UCSD-AML1 (cell line): ENCODE data around the gene TNNC1.

Experiments
- DNase-seq: peaks from one replicate; lab custom pipeline; 2025; ENCODE audit not compliant: unreplicated experiment; lab: John Stamatoyannopoulos, UW

The TNNC1 gene

DNA sequence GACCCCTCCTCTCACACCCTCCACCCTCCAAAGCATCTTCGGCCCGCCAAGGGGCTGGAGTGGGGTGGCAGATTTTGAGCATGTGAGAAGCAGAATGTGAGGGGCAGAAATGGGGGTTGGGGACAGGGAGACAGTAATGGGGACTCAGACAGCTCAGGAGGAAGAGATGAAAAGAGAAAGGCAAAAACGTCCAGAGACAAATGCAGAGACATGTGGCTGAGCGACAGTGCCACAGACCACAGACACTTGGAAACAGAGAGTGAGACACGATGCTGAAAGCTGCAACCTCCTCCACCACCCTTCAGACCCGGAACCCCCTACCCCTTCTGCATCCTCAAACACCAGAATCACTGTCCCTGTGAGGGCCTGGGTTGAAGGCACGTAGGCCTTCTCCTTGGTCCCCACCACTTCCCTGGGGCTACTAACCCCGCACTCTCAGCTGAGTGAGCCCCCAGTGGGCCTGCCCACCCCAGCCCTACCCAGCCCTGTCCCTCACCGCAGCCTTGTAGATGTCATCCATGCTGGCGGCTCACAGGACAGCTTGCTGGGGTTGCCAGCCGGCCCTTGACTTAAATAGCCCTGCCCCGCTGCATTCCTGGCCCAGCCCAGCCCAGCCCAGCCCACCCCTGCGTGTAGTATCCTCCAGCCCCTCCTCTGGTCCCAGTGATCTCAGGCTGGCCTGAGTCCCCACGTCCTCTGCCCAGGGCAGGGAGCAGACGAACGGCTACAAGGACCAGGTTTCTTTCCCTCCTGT is at the start of gene TNNC1:
Gene TNNC1, minus strand, starts transcription at position 546 of the 754 bp plus-strand sequence. Its CDS starts 26 bp downstream, at position 520.
- no peak for DNase-seq

DNA sequence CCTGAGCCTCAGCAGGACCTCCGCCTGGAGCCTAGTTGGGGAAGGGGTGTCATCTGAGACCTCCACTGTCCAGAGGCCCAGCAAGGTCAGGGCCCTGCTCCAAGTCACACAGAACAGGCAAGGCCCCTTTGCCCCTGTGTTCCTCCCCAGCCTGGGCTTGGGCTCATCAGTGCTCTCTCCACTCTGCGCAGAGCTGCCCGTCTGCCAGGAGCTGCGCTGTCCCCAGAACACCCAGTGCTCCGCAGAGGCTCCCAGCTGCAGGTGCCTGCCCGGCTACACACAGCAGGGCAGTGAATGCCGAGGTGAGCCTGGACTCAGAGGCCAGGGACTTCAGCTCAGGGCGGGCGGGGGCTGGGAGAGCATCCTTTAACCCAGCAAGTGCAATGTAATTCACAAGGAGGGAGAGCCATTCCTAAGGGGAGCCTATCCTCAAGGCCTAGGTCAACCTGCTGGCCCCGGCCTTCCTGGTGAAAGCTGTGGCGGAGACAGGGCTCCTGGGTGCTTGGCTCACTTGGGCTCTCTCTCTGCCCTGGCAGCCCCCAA is 49.0 kb upstream of the TNNC1 start:
- no peak for DNase-seq

DNA sequence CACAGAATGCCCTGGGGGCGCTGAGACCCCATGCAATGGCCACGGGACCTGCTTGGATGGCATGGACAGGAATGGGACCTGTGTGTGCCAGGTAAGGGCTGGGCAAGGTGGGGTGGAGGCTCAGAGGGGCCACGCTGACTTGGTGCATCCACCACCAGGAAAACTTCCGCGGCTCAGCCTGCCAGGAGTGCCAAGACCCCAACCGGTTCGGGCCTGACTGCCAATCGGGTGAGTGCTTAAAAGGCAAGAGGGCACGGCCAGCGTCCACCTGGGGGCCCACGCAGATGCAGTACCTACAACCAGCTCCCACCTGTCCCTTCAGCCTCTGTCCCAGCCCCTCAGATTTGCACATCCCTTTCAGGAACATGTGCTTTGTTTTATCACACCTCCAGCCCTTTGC is 48.2 kb upstream of the TNNC1 start:
- no peak for DNase-seq

DNA sequence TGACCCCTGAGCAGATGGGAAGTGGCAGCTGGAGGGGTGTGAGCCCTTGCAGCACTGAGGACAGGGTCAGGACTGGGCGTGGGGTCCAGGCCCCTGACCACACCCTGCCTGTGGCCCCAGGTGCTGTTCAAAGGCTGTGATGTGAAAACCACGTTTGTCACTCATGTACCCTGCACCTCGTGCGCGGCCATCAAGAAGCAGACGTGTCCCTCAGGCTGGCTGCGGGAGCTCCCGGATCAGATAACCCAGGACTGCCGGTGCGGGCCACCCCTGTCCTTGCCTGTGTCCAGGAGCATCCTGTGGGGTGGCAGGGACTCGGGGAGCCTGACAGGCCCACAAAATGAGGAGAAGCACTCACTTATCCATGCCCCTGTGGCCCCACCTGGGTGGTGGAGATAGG is 47.2 kb upstream of the TNNC1 start:
- no peak for DNase-seq

DNA sequence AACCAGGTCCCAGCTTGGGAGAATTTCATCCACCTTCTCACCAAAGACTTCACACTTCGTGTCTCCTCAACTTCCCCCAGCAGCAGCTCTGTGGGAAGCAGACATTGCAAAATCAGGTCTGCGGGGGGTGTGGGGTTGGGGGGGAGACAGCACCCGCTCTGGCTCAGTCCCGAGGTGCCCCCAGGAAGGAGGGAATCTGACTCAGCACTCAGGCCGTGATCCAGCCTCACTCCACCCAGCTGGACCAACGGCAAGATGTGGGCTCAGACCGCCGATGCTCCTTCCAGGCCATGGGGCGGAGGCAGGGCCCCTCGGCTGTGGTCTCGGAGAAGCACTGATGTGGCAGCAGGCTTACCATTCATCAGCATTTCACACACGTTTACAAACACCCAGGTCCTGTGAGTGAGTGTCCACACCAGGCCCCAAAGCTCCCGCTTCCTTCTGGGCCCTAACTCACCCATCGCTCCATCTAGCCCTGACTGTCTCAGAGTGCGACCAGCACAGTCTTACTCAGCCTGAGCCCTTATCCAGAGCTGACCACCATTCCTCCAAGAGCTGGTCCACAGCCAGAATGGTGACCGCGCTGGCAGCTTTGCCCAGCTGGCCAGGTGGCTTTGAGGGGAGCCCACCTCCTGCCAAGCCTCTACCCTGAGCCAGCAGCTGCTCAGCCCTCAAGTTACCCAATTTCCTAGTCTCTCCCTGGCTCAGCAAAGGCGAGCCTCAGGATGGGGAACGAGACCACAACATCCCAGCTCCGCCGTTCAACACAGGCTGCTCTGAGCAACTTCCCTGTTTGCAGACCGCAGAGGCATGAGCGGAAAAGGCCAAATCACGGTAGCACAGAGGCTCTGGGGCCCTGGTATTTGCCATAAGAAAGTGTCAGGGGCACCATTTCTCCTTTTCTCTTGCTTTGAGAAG is 44.6 kb upstream of the TNNC1 start:
- DNase-seq = peak; percentile 87

DNA sequence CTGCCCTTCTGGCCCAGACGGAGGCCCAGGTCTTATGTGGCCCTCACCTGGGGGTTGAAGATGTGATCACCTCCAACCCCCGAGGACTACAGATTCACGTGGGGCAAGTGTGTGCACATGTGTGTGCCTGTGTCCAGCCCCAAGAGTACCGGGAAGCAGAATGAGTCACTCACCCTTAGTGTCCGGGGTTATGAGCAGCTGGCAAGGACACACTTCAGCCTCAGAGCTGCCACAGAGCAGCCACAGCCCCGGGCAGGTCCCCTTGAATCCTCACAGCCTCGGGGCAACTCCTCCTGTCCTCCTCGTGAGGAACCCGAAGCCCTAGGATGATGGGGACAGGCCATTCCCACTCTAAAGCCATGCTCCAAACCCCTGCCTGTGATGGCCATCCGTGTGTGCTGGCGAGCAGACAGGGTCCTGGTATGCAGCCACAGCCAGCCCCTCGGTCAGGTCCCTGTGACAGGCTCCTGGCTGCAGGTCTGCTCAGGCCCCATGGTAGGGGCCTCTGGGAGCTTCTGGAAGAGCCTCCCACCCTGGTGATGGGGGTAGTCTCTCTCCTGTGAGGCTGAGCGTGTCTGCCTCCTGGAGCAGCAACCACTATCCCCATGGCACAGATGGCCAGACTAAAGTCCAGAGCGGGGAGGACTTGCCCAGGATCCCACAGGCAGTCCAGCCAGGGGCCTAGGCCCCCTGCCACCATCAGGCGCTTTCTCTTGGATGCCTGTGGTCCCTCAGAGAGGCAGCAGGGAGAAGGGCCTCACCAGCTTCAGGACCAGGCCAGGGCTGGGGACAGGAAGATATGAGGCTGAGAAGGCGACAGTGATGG is 42.1 kb upstream of the TNNC1 start:
- DNase-seq = peak; percentile 46

DNA sequence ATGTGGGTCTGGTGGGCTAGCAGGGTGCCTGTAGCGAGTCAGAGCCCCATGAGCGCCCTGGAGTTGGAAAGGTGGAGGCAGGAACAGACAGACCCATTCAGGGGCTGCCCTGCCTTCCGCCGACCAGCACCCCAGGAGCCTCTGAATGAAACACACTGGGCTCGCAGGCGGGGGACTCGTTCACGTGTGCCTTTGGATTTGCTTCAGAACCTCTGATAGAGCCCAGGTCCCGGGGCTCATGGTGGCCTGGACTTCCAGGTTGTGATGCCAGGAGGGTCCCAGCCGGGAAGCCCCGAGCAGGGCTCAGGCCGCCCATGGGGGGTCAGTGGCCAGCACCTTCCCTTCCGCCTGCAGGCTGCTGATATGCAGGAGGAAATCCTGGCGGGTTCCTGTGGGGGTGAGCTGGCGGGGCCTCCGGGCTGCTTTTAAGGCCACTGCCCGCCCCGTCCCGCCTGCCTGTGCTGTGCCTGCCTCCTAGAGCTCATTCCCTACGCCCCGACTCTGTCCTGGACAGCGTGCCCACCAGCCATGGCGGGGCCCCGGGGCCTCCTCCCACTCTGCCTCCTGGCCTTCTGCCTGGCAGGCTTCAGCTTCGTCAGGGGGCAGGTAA is 41.1 kb upstream of the TNNC1 start, which contains the start of gene STAB1:
Gene STAB1, plus strand, starts transcription at position 453 of the 610 bp plus-strand sequence. Its CDS starts 76 bp downstream, at position 529.
- peak; percentile 80 for DNase-seq

DNA sequence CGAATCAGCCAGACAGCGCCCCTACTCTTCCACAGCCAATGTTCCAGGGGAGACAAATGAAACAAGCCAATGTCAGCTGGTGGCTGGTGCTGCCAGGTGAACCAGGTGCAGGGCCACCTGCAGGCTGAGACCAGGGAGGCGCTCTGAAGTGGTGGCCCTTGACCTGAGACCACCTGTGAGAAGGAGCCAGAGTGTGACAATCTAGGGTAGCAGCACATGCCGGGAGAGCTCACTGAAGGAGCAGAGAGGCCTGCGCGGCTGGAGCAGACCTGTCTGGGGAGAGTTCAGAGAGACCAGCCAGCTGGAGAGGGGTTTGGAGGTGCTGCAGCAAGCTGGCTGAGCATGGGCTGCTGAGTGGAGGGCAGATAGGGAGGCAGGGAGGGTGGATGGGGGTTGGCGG is 40.6 kb upstream of the TNNC1 start:
- DNase-seq = no peak

DNA sequence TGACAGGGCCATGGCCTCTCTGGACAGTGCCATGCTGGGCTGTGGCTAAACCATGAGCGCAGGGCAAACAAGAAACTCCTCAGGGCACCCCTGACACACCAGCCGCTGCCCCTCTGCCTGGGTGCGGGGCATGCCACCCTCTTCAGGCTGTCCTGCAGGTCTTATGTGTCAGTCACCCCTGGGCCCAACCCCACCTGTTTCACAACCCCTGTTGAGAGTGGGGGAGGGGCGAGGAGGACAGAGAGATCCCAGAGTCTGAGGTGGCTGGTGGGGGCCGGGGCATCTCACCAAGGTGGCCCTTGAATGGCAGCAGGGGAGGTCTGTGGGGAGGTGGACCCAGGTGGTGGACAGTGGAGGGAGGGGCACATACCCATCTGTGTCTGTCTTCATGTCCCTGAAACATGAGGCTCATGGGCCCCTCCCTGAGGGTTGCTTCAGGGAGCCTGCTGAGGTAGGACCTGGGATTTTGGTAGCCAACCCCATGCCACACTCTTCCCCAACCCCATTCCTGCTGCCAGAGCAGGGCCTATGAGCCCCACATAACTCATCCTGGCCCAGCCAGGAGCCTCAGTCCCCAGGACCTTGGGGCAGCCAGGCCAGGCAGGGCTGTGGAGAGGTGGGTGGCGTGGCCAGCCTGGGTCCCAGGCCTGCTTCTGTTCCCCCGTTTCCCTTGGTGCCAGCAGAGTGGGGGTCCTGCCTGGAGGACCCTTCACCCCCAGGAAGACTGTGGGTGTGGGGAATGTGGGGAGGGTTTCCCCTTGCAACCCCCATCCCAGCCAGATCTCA is 39.6 kb upstream of the TNNC1 start:
- no peak for DNase-seq

DNA sequence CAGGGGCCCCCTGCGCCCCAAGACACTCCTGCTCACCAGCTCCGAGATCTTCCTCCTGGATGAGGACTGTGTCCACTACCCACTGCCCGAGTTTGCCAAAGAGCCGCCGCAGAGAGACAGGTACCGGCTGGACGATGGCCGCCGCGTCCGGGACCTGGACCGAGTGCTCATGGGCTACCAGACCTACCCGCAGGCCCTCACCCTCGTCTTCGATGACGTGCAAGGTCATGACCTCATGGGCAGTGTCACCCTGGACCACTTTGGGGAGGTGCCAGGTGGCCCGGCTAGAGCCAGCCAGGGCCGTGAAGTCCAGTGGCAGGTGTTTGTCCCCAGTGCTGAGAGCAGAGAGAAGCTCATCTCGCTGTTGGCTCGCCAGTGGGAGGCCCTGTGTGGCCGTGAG is 38.2 kb upstream of the TNNC1 start:
- DNase-seq = no peak

DNA sequence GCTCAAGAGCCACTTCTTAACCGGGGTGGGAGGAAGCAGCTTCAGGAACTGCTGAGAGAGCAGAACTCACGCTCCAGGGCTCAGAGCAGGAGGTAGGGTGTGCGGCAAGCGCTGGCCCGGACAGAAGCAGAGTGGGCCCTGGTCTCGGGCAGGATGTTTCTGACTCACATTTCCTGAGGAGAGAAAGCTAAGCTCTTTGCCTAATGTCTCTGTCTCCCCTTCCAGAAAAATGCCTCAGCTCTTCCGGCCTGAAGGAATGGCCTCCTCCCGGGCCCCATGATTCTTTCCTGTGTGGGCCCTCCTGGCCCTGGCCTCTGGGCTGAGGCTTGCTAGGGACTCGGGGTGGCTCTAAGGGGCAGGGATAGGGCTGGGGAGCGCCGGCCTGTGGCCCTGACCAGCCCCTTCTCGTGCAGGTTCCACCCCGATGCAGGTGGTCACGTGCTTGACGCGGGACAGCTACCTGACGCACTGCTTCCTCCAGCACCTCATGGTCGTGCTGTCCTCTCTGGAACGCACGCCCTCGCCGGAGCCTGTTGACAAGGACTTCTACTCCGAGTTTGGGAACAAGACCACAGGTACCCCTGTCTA is 37.2 kb upstream of the TNNC1 start:
- peak; percentile 77 for DNase-seq

DNA sequence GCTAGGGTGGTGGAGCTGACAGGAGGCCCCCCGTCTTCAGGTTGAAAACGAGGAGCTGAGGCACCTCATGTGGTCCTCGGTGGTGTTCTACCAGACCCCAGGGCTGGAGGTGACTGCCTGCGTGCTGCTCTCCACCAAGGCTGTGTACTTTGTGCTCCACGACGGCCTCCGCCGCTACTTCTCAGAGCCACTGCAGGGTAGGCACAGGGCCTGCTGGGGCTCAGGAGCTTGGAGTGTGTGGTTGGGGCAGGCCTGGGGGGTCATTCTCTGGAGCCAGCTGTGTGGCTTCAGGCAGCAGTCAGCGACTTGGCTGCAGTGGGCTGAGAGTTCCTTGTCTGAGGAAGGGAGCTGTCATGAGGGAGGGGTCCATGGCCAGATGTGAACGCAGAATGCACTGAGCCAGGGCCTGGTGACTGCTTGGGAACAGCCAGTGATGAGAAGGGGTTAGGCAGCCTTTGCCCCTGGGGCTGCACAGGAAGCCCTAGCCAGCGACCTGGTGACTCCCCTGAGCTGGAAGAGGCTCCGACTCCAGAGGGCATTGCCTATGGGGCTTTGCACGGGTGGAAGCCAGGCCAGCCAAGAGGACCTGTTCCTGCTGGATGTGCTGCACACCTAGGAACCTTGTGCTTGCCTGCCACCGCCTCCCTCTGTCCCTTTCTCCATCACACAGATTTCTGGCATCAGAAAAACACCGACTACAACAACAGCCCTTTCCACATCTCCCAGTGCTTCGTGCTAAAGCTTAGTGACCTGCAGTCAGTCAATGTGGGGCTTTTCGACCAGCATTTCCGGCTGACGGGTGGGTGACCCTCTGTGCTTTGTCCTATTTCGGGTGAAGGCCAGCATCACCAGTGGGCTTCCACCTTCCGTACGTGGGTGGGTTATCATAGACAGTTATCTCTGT is 36.4 kb upstream of the TNNC1 start:
- no peak for DNase-seq

DNA sequence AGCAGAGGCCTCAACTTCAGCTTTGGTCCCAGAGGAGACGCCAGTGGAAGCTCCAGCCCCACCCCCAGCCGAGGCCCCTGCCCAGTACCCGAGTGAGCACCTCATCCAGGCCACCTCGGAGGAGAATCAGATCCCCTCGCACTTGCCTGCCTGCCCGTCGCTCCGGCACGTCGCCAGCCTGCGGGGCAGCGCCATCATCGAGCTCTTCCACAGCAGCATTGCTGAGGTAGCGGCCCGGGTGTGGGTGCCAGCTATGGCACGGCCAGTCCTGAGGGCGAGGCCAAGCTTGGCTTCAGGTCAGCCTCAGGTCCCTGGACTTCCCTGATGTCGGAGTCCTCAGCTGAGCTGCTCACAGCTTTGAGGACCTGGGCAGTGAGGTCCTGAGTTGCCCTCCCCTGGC is 35.6 kb upstream of the TNNC1 start:
- no peak for DNase-seq

DNA sequence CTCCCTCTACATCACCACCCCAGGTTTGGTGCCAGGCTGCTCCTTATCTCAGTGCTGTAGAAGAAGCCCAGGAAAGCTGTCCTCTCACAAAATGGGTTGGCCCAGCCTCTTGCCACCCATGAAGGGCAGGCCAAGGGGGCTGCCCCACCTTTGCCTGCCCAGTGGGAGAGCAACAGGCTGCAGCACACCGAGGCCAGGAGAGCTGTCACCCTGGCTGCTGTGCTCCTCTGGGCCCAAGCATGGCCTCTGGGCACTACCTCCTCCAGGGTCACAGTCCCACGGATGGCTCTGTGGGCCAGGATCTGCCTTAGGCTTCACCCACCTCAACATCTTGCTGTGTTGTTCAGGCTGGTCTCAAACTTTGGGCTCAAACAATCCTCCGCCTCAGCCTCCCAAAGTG is 34.9 kb upstream of the TNNC1 start:
- DNase-seq = no peak

DNA sequence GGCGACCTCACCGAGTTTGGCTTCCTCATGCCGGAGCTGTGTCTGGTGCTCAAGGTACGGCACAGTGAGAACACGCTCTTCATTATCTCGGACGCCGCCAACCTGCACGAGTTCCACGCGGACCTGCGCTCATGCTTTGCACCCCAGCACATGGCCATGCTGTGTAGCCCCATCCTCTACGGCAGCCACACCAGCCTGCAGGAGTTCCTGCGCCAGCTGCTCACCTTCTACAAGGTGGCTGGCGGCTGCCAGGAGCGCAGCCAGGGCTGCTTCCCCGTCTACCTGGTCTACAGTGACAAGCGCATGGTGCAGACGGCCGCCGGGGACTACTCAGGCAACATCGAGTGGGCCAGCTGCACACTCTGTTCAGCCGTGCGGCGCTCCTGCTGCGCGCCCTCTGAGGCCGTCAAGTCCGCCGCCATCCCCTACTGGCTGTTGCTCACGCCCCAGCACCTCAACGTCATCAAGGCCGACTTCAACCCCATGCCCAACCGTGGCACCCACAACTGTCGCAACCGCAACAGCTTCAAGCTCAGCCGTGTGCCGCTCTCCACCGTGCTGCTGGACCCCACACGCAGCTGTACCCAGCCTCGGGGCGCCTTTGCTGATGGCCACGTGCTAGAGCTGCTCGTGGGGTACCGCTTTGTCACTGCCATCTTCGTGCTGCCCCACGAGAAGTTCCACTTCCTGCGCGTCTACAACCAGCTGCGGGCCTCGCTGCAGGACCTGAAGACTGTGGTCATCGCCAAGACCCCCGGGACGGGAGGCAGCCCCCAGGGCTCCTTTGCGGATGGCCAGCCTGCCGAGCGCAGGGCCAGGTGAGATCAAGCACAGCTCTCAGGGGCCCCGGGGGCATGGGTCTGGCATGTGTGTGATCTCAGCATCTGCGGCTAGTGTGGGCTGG is 34.2 kb upstream of the TNNC1 start:
- DNase-seq = no peak

DNA sequence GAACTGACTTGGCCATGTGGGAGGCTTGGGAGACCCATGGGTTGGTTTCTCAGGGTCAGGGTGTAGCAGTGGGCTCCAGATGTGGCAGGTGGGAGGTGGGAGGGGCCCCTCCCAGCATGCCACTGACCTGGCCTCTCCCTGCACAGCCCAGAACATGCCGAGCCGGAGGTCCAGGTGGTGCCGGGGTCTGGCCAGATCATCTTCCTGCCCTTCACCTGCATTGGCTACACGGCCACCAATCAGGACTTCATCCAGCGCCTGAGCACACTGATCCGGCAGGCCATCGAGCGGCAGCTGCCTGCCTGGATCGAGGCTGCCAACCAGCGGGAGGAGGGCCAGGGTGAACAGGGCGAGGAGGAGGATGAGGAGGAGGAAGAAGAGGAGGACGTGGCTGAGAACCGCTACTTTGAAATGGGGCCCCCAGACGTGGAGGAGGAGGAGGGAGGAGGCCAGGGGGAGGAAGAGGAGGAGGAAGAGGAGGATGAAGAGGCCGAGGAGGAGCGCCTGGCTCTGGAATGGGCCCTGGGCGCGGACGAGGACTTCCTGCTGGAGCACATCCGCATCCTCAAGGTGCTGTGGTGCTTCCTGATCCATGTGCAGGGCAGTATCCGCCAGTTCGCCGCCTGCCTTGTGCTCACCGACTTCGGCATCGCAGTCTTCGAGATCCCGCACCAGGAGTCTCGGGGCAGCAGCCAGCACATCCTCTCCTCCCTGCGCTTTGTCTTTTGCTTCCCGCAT is 33.4 kb upstream of the TNNC1 start:
- no peak for DNase-seq
